CD8-positive, alpha-beta memory T cell (primary cell): ENCODE measurements around the gene TMEM255A. TPM values are rescaled to one million over a fixed set of nuclear protein-coding genes. Genes with fewer than 3 reads are reported as not detected.

ENCODE experiments used
- CTCF ChIA-PET: fragments of 350-600 bp; sonication (Branson Sonifier 250); formaldehyde crosslinking; loops from one replicate; lab custom pipeline; 2021; ENCODE audit warnings: antibody characterized with exemption; lab: Charles Lee
- POLR2A ChIA-PET: fragments of 350-600 bp; sonication (Branson Sonifier 250); formaldehyde crosslinking; loops from one replicate; lab custom pipeline; 2021; ENCODE audit warnings: antibody characterized with exemption; lab: Charles Lee
- DNase-seq, 5 donors: peaks; one replicate each; pipeline versions ENCODE4 v3.0.0 to v3.0.0-alpha.2; 2020 to 2022; ENCODE audit warnings: mixed read lengths in 1 of 5
- H3K27ac ChIP-seq: one replicate; pipeline ENCODE4 v1.7.0; 2013; ENCODE audit warnings: low read depth, mild to moderate bottlenecking, low read length, moderate library complexity
- H3K27me3 ChIP-seq: 2 replicates; pipeline ENCODE4 v1.7.0; 2013; ENCODE audit warnings: low read length, mild to moderate bottlenecking; ENCODE audit not compliant: insufficient read depth, poor library complexity, severe bottlenecking
- H3K36me3 ChIP-seq: 2 replicates; pipeline ENCODE4 v1.7.0; 2013; ENCODE audit warnings: mild to moderate bottlenecking, low read length, moderate library complexity; ENCODE audit not compliant: insufficient read depth
- H3K4me1 ChIP-seq: 2 replicates; pipeline ENCODE4 v1.7.0; 2013; ENCODE audit warnings: mild to moderate bottlenecking, low read length, moderate library complexity; ENCODE audit not compliant: insufficient read depth
- H3K4me3 ChIP-seq: 2 replicates; pipeline ENCODE4 v1.7.0; 2013; ENCODE audit warnings: mild to moderate bottlenecking, low read length
- H3K9me3 ChIP-seq: 2 replicates; pipeline ENCODE4 v1.7.0; 2013; ENCODE audit warnings: mild to moderate bottlenecking, low read length
- H3K27ac Mint-ChIP-seq, 8 donors: one replicate each; pipeline ENCODE4 v1.8.0; 2020 to 2021; ENCODE audit warnings: mixed read lengths in 8 of 8, mild to moderate bottlenecking in 6 of 8, inconsistent platforms in 3 of 8, moderate library complexity in 3 of 8
- H3K27me3 Mint-ChIP-seq, 2 donors: one replicate each; pipeline ENCODE4 v1.8.0; 2020 to 2021; ENCODE audit warnings: mixed read lengths in 2 of 2, mild to moderate bottlenecking in 1 of 2, moderate library complexity in 1 of 2
- H3K36me3 Mint-ChIP-seq, 3 donors: one replicate each; pipeline ENCODE4 v1.8.0; 2020 to 2021; ENCODE audit warnings: mixed read lengths in 3 of 3, inconsistent platforms in 1 of 3, mild to moderate bottlenecking in 1 of 3
- H3K4me1 Mint-ChIP-seq, 3 donors: one replicate each; pipeline ENCODE4 v1.8.0; 2020 to 2021; ENCODE audit warnings: mixed read lengths in 3 of 3, inconsistent platforms in 1 of 3, mild to moderate bottlenecking in 1 of 3
- H3K4me3 Mint-ChIP-seq, 7 donors: one replicate each; pipeline ENCODE4 v1.8.0; 2020 to 2021; ENCODE audit warnings: mixed read lengths in 7 of 7, mild to moderate bottlenecking in 6 of 7, moderate library complexity in 4 of 7, inconsistent platforms in 2 of 7
- H3K9me3 Mint-ChIP-seq, 5 donors: one replicate each; pipeline ENCODE4 v1.8.0; 2020 to 2022; ENCODE audit warnings: mixed read lengths in 5 of 5, mild to moderate bottlenecking in 3 of 5, moderate library complexity in 2 of 5, inconsistent platforms in 1 of 5
- polyA plus RNA-seq: library from polyadenylated mRNA; unstranded; fragments of 300-500 nt; fragmentation: Illumina TruSeq; gene quantifications from one replicate; pipeline ENCODE4 v1.2.3, GENCODE V29; 2021
- total RNA-seq, 2 experiments: library from RNA; stranded (reverse); gene quantifications; one replicate each; pipeline ENCODE4 v1.2.3, GENCODE V29; 2021

Gene TMEM255A
- total and polyA plus RNA-seq, 3 experiments from 2014 or later: 0.09 to 2.1 TPM; not detected in 1

DNA sequence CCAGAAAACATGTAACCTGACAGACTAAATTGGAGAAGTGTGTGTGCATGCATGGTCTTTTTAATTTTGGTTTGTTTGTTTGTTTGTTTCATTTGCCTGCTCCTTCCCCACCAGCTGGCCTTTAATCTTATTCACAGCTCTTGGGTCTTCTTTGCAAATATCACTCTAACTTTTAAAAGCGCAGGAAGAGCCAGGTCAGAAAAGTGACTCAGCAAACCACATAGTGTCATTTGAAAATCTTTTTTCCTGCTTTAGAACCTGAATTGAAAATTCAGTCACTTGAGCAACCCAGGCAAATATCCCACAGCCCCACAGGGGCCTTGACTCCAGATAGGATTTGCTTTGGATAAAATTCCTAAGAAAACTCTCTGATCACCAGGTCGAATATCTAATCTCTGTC, 4.6 kb downstream of the TMEM255A start:
- POLR2A ChIA-PET: no interaction called here
- peak overlapping the region in 2 of 7 donors; percentile 34 to 62 for H3K4me3 Mint-ChIP-seq
- peaks cover 17% of the 10 kb centered on the region for H3K4me1 ChIP-seq

DNA sequence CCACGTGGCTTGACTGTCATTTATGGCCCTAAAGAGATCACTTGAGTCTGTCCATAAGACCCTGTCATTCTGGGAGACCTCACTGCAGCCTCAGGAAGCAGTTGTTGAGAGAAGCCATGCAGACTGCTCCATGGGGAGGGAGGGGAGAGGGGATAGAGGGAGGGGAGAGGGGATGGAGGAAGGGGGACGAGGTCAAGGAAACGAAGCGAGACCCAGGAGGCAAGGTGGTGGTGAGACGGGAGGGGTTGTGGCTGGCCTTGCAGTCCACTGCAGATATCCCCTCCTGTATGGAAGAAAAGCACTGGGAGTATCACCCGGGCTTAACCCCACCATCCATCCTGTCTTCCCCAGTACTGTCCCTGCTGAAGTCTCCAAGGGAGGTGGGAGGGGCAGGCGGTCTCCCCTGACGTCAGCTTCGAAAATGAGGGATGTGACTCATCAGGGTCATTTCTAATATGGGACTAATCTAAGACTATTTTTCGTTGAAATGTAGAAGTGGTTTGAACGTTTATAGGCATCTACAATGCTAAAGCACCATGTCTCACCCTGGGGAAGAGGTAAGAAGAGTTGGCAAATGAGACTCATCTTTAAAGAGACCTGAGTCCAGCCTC, 5.6 kb downstream of the TMEM255A start:
- peak overlapping the region in 1 of 7 donors; percentile 62 for H3K4me3 Mint-ChIP-seq
- peak overlapping the region in 2 of 8 donors; percentile 20 to 25 for H3K27ac Mint-ChIP-seq
- no peaks in the 10 kb centered on the region for H3K36me3 ChIP-seq
- H3K27me3 Mint-ChIP-seq: peaks cover 7 to 17% of the 10 kb centered on the region in 2 donors
- H3K27me3 ChIP-seq: no peaks in the 10 kb centered on the region
- H3K4me1 ChIP-seq: peaks cover 20% of the 10 kb centered on the region
- H3K27ac ChIP-seq: no peak overlapping the region
- peaks cover 57 to 76% (median 62%) of the 10 kb centered on the region in 3 donors for H3K4me1 Mint-ChIP-seq
- peaks cover 0 to 5% (median 3%) of the 10 kb centered on the region in 3 donors for H3K36me3 Mint-ChIP-seq
- POLR2A ChIA-PET: no interaction called here
- no peak overlapping the region for H3K4me3 ChIP-seq
- DNase-seq: no peak
- H3K9me3 Mint-ChIP-seq: peaks cover 0 to 3% (median 0%) of the 10 kb centered on the region in 5 donors
- CTCF ChIA-PET: interaction anchor here (0.9 kb wide), 1 partner anchor 92 kb away, joined by 4 read pairs; no protein-coding TSS in a partner anchor
- no peaks in the 10 kb centered on the region for H3K9me3 ChIP-seq

More for the DNA sequence above, 4.6 kb downstream of the TMEM255A start:
- H3K36me3 ChIP-seq: no peaks in the 10 kb centered on the region
- Mint-ChIP-seq H3K4me1 (peaks cover 52 to 74% (median 57%) of the 10 kb centered on the region in 3 donors), H3K27me3 (peaks cover 7 to 19% of the 10 kb centered on the region in 2 donors), H3K27ac (peak overlapping the region in 2 of 8 donors; percentile 20 to 23), H3K9me3 (peaks cover 0 to 3% (median 0%) of the 10 kb centered on the region in 5 donors), H3K36me3 (peaks cover 0 to 5% (median 3%) of the 10 kb centered on the region in 3 donors)
- no peak overlapping the region for H3K27ac ChIP-seq
- no peaks in the 10 kb centered on the region for H3K27me3 ChIP-seq
- H3K4me3 ChIP-seq: no peak overlapping the region
- CTCF ChIA-PET: no interaction called here
- DNase-seq: no peak
- H3K9me3 ChIP-seq: no peaks in the 10 kb centered on the region

GRCh38 chrX:120304256-120304655, 7.0 kb downstream of the TMEM255A start:
- peaks cover 0 to under 1% (median 0%) of the 10 kb centered on the region in 3 donors for H3K36me3 Mint-ChIP-seq
- no peaks in the 10 kb centered on the region for H3K36me3 ChIP-seq
- no peak for DNase-seq
- H3K4me1 Mint-ChIP-seq: peaks cover 48 to 63% (median 55%) of the 10 kb centered on the region in 3 donors
- no peaks in the 10 kb centered on the region for H3K9me3 ChIP-seq
- H3K27me3 ChIP-seq: no peaks in the 10 kb centered on the region
- no peak overlapping the region for H3K4me3 ChIP-seq
- peaks cover 20% of the 10 kb centered on the region for H3K4me1 ChIP-seq
- H3K27me3 Mint-ChIP-seq: peaks cover 0 to 9% of the 10 kb centered on the region in 2 donors
- POLR2A ChIA-PET: no interaction called here
- CTCF ChIA-PET: no interaction called here
- no peak overlapping the region for H3K27ac Mint-ChIP-seq
- H3K4me3 Mint-ChIP-seq: peak overlapping the region in 1 of 7 donors; percentile 36
- H3K27ac ChIP-seq: no peak overlapping the region
- H3K9me3 Mint-ChIP-seq: no peaks in the 10 kb centered on the region

GRCh38 chrX:120302434-120302833, 8.8 kb downstream of the TMEM255A start:
- H3K27me3 Mint-ChIP-seq: peaks cover 0 to 11% of the 10 kb centered on the region in 2 donors
- Histone ChIP-seq H3K4me3 (peak overlapping the region; percentile 26), H3K36me3 (no peaks in the 10 kb centered on the region), H3K9me3 (no peaks in the 10 kb centered on the region), H3K27ac (peak overlapping the region; percentile 38), H3K27me3 (no peaks in the 10 kb centered on the region), H3K4me1 (peaks cover 20% of the 10 kb centered on the region)
- no peaks in the 10 kb centered on the region for H3K36me3 Mint-ChIP-seq
- ChIA-PET CTCF (interaction anchor here (1.1 to 1.3 kb wide), 2 partner anchors 17 to 51 kb away, joined by 3 read pairs; no protein-coding TSS in a partner anchor), POLR2A (interaction anchor here (1.1 kb wide), 1 partner anchor 51 kb away, joined by 5 read pairs; the partner anchor contains the start of gene ZBTB33)
- peaks cover 47 to 49% (median 48%) of the 10 kb centered on the region in 3 donors for H3K4me1 Mint-ChIP-seq
- peak overlapping the region; percentile 18 to 93 (median 78) for H3K27ac Mint-ChIP-seq
- no peaks in the 10 kb centered on the region for H3K9me3 Mint-ChIP-seq
- DNase-seq: peak in 4 of 5 donors; percentile 38 to 77 (median 54)
- peak overlapping the region; percentile 23 to 82 (median 68) for H3K4me3 Mint-ChIP-seq

DNA sequence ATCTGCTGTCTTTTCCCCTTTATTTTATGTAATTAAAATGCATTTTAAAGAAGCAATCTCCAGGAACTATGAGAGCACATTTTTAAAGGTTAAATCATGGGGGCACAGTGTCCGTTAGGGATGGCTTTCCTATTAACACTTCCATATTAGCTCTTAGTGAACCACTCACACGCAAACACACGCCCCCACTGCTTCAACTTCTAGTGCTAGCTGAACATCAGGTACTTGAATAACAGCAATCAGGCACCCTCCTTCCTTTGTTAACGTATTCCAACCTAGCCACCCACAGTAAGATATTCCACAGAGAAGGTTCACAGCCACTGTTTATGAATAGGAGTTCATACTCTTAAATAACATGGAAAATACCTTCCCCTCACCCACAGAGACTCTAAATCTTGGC, 9.3 kb downstream of the TMEM255A start:
- Histone ChIP-seq H3K9me3 (no peaks in the 10 kb centered on the region), H3K36me3 (no peaks in the 10 kb centered on the region), H3K4me3 (no peak overlapping the region), H3K27ac (no peak overlapping the region), H3K4me1 (peaks cover 17% of the 10 kb centered on the region), H3K27me3 (no peaks in the 10 kb centered on the region)
- no peak for DNase-seq
- no peaks in the 10 kb centered on the region for H3K36me3 Mint-ChIP-seq
- peaks cover 45% of the 10 kb centered on the region in 3 donors for H3K4me1 Mint-ChIP-seq
- peaks cover 0 to 11% of the 10 kb centered on the region in 2 donors for H3K27me3 Mint-ChIP-seq
- H3K9me3 Mint-ChIP-seq: no peaks in the 10 kb centered on the region
- peak overlapping the region; percentile 27 to 93 (median 78) for H3K27ac Mint-ChIP-seq
- peak overlapping the region; percentile 23 to 82 (median 68) for H3K4me3 Mint-ChIP-seq
- ChIA-PET CTCF (interaction anchor here (1.1 to 1.4 kb wide), 3 partner anchors 16 to 184 kb away, joined by 3 read pairs; no protein-coding TSS in a partner anchor), POLR2A (interaction anchor here (1.1 kb wide), 1 partner anchor 51 kb away, joined by 5 read pairs; the partner anchor contains the start of gene ZBTB33)

DNA sequence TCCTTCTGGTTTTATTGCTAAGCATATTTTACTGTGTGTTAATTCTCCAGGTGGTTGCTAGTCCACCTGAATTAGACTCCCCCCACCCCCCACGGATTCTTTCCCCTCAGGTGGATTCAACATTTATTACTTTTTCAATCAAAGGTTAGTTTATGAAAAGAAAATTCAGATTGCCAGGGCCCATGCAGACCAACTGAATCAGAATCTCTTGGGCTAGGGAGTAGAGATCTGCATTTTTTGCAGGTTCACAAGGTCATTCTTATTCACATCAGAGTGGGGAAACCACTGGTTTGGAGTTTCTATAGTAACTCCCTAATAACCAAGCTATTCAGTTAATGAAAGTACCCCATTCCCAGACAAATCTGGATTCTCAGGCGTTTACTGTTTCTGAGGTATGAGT, 9.8 kb downstream of the TMEM255A start:
- H3K9me3 Mint-ChIP-seq: no peaks in the 10 kb centered on the region

GRCh38 chrX:120299928-120300327, 11.3 kb downstream of the TMEM255A start:
- no peaks in the 10 kb centered on the region for H3K27me3 ChIP-seq
- no peak overlapping the region for H3K27ac ChIP-seq
- Mint-ChIP-seq H3K4me3 (no peak overlapping the region), H3K27me3 (peaks cover 0 to 11% of the 10 kb centered on the region in 2 donors), H3K9me3 (no peaks in the 10 kb centered on the region), H3K4me1 (peaks cover 36 to 42% (median 37%) of the 10 kb centered on the region in 3 donors), H3K27ac (peak overlapping the region in 1 of 8 donors; percentile 36), H3K36me3 (no peaks in the 10 kb centered on the region)
- no peaks in the 10 kb centered on the region for H3K36me3 ChIP-seq
- no peak for DNase-seq
- no peaks in the 10 kb centered on the region for H3K9me3 ChIP-seq
- CTCF ChIA-PET: no interaction called here
- POLR2A ChIA-PET: no interaction called here
- no peak overlapping the region for H3K4me3 ChIP-seq
- H3K4me1 ChIP-seq: peaks cover 20% of the 10 kb centered on the region

More for the DNA sequence above, 9.8 kb downstream of the TMEM255A start:
- peaks cover 40 to 41% (median 40%) of the 10 kb centered on the region in 3 donors for H3K4me1 Mint-ChIP-seq
- no peak overlapping the region for H3K4me3 ChIP-seq
- H3K36me3 ChIP-seq: no peaks in the 10 kb centered on the region
- ChIA-PET CTCF (interaction anchor here (1.1 to 1.4 kb wide), 2 partner anchors 50 to 185 kb away, joined by 3 read pairs; no protein-coding TSS in a partner anchor), POLR2A (interaction anchor here (1.1 kb wide), 1 partner anchor 51 kb away, joined by 5 read pairs; the partner anchor contains the start of gene ZBTB33)
- no peak for DNase-seq
- H3K4me1 ChIP-seq: peaks cover 15% of the 10 kb centered on the region
- no peaks in the 10 kb centered on the region for H3K36me3 Mint-ChIP-seq
- no peak overlapping the region for H3K4me3 Mint-ChIP-seq
- H3K27ac ChIP-seq: no peak overlapping the region
- H3K27ac Mint-ChIP-seq: no peak overlapping the region
- H3K27me3 Mint-ChIP-seq: peaks cover 0 to 11% of the 10 kb centered on the region in 2 donors
- H3K27me3 ChIP-seq: no peaks in the 10 kb centered on the region
- H3K9me3 ChIP-seq: no peaks in the 10 kb centered on the region

DNA sequence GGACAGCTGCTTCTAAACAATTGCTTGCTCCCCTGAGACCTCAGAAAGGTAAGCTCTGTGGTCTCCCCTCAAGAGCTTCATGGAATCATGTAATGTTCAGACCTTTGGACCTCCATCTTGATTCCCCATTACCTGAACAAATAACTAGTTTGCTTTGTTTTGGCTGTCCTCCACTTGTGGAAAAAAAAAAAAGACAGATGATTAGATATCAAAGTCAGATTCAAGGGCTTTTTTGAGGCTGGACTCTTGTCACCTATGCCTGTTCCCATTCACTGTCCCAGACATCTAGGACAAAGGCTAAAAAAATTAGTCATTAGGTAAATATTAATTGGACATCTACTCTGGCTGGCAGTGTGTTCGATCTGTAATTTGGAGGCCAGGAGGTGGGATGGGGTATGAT, 13.3 kb downstream of the TMEM255A start:
- H3K4me1 ChIP-seq: peaks cover 26% of the 10 kb centered on the region
- H3K36me3 ChIP-seq: no peaks in the 10 kb centered on the region
- H3K9me3 ChIP-seq: no peaks in the 10 kb centered on the region
- ChIA-PET CTCF (no interaction called here), POLR2A (no interaction called here)
- H3K27ac Mint-ChIP-seq: peak overlapping the region in 1 of 8 donors; percentile 48
- H3K4me1 Mint-ChIP-seq: peaks cover 32 to 42% (median 37%) of the 10 kb centered on the region in 3 donors
- H3K27me3 Mint-ChIP-seq: peaks cover 0 to 4% of the 10 kb centered on the region in 2 donors
- H3K27me3 ChIP-seq: no peaks in the 10 kb centered on the region
- H3K36me3 Mint-ChIP-seq: no peaks in the 10 kb centered on the region
- H3K9me3 Mint-ChIP-seq: no peaks in the 10 kb centered on the region
- no peak for DNase-seq
- no peak overlapping the region for H3K27ac ChIP-seq
- H3K4me3 Mint-ChIP-seq: no peak overlapping the region
- H3K4me3 ChIP-seq: no peak overlapping the region
